ENCODE measurements around the gene ADAMTS16. TPM values are rescaled to one million over a fixed set of nuclear protein-coding genes. Genes with fewer than 3 reads are reported as not detected.

The ADAMTS16 gene
- total RNA-seq, 1 experiment from 2014 or later = 0.11 TPM

GRCh38 chr5:5235685-5236084 is 95.6 kb downstream of the ADAMTS16 start:
- ChIA-PET POLR2A (no interaction called here), CTCF (no interaction called here)
- Mint-ChIP-seq H3K4me3 (ENCODE audit: unreplicated experiment) (no peak overlapping the region), H3K36me3 (ENCODE audit: insufficient read depth, unreplicated experiment) (no peaks in the 10 kb centered on the region), H3K27ac (ENCODE audit: unreplicated experiment) (no peak overlapping the region), H3K9me3 (ENCODE audit: unreplicated experiment) (no peaks in the 10 kb centered on the region), H3K4me1 (ENCODE audit: low read depth, unreplicated experiment) (no peaks in the 10 kb centered on the region), H3K27me3 (ENCODE audit: insufficient read depth, unreplicated experiment) (peaks cover 10% of the 10 kb centered on the region)
- Histone ChIP-seq H3K4me1 (no peaks in the 10 kb centered on the region), H3K9me3 (no peaks in the 10 kb centered on the region), H3K4me3 (ENCODE audit: low read depth, low read length) (no peak overlapping the region), H3K27me3 (replicated peaks; ENCODE audit: control insufficient read depth, insufficient read depth, low read length) (no peaks in the 10 kb centered on the region), H3K36me3 (ENCODE audit: control insufficient read depth, insufficient read depth, low read length) (no peaks in the 10 kb centered on the region)
- TF ChIP-seq, protein P1, sequence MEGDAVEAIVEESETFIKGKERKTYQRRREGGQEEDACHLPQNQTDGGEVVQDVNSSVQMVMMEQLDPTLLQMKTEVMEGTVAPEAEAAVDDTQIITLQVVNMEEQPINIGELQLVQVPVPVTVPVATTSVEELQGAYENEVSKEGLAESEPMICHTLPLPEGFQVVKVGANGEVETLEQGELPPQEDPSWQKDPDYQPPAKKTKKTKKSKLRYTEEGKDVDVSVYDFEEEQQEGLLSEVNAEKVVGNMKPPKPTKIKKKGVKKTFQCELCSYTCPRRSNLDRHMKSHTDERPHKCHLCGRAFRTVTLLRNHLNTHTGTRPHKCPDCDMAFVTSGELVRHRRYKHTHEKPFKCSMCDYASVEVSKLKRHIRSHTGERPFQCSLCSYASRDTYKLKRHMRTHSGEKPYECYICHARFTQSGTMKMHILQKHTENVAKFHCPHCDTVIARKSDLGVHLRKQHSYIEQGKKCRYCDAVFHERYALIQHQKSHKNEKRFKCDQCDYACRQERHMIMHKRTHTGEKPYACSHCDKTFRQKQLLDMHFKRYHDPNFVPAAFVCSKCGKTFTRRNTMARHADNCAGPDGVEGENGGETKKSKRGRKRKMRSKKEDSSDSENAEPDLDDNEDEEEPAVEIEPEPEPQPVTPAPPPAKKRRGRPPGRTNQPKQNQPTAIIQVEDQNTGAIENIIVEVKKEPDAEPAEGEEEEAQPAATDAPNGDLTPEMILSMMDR (IDR thresholded peaks at IDR 0.05; ENCODE audit: insufficient read depth in 1 of 2, low read depth in 1 of 2, low read length in 1 of 2, severe bottlenecking in 1 of 2, unreplicated experiment in 1 of 2) = no peak
- intact Hi-C loops (cut with micrococcal nuclease; ENCODE audit: unreplicated experiment) = no loop called here
- no peak for DNase-seq
- BruUV-seq (replicated peaks) = no TSS peak

DNA sequence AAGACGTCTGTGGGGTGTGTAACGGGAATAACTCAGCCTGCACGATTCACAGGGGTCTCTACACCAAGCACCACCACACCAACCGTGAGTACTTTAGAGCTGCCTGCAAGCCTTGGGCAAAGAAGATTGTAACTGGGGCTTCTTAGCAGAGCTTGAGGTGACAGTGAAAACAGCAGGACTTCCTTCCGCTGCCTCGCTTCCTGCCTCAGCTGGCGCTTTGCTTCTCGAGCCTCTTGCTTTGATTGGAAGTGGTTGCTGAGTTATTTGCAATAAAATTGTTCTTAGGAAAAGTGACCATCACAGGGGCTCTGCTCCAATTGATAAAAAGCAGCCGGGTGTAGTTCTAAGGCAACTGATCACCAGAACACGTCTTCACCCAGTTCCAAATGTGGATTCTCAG is 99.1 kb downstream of the ADAMTS16 start:
- H3K4me1 Mint-ChIP-seq (ENCODE audit: low read depth, unreplicated experiment) = no peaks in the 10 kb centered on the region
- TF ChIP-seq, protein P1 (IDR thresholded peaks at IDR 0.05; ENCODE audit: insufficient read depth in 1 of 2, low read depth in 1 of 2, low read length in 1 of 2, severe bottlenecking in 1 of 2, unreplicated experiment in 1 of 2) = no peak
- DNase-seq = no peak
- no peaks in the 10 kb centered on the region for H3K9me3 ChIP-seq
- no TSS peak for BruUV-seq (replicated peaks)
- POLR2A ChIA-PET = no interaction called here
- H3K4me1 ChIP-seq = no peaks in the 10 kb centered on the region
- no peaks in the 10 kb centered on the region for H3K9me3 Mint-ChIP-seq (ENCODE audit: unreplicated experiment)
- H3K27me3 Mint-ChIP-seq (ENCODE audit: insufficient read depth, unreplicated experiment) = peaks cover 10% of the 10 kb centered on the region
- H3K27me3 ChIP-seq (replicated peaks; ENCODE audit: control insufficient read depth, insufficient read depth, low read length) = no peaks in the 10 kb centered on the region
- H3K36me3 Mint-ChIP-seq (ENCODE audit: insufficient read depth, unreplicated experiment) = no peaks in the 10 kb centered on the region
- H3K4me3 ChIP-seq (ENCODE audit: low read depth, low read length) = no peak overlapping the region
- H3K36me3 ChIP-seq (ENCODE audit: control insufficient read depth, insufficient read depth, low read length) = no peaks in the 10 kb centered on the region
- CTCF ChIA-PET = no interaction called here
- no peak overlapping the region for H3K4me3 Mint-ChIP-seq (ENCODE audit: unreplicated experiment)
- intact Hi-C loops (cut with micrococcal nuclease; ENCODE audit: unreplicated experiment) = no loop called here
- H3K27ac Mint-ChIP-seq (ENCODE audit: unreplicated experiment) = no peak overlapping the region

DNA sequence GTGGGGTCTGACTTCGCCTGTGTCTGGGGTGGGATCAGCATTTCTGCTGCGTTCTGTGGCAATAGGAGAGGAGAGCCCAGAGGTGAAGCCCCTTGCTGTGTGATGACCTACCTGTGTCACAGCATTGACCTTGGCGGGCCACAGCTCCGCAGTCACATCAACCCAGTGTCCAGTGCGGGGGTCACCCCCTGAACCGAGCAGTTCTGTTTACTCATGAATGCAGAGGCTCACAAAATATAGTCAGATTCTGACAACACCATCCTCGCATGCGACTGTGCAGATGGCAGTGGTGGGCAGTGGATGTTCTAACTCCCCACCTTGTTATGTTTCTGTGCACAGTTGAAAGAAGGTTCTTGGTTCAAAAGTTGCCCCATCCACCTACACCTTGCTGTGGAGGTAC is 100.1 kb downstream of the ADAMTS16 start:
- Histone ChIP-seq H3K9me3 (no peaks in the 10 kb centered on the region), H3K4me1 (no peaks in the 10 kb centered on the region), H3K36me3 (ENCODE audit: control insufficient read depth, insufficient read depth, low read length) (no peaks in the 10 kb centered on the region), H3K4me3 (ENCODE audit: low read depth, low read length) (no peak overlapping the region), H3K27me3 (replicated peaks; ENCODE audit: control insufficient read depth, insufficient read depth, low read length) (no peaks in the 10 kb centered on the region)
- no TSS peak for BruUV-seq (replicated peaks)
- TF ChIP-seq, protein P1 (IDR thresholded peaks at IDR 0.05; ENCODE audit: insufficient read depth in 1 of 2, low read depth in 1 of 2, low read length in 1 of 2, severe bottlenecking in 1 of 2, unreplicated experiment in 1 of 2) = no peak
- CTCF ChIA-PET = no interaction called here
- H3K4me1 Mint-ChIP-seq (ENCODE audit: low read depth, unreplicated experiment) = no peaks in the 10 kb centered on the region
- H3K36me3 Mint-ChIP-seq (ENCODE audit: insufficient read depth, unreplicated experiment) = no peaks in the 10 kb centered on the region
- no peak overlapping the region for H3K4me3 Mint-ChIP-seq (ENCODE audit: unreplicated experiment)
- POLR2A ChIA-PET = no interaction called here
- DNase-seq = no peak
- no peak overlapping the region for H3K27ac Mint-ChIP-seq (ENCODE audit: unreplicated experiment)
- H3K27me3 Mint-ChIP-seq (ENCODE audit: insufficient read depth, unreplicated experiment) = peaks cover 14% of the 10 kb centered on the region
- intact Hi-C loops (cut with micrococcal nuclease; ENCODE audit: unreplicated experiment) = no loop called here
- H3K9me3 Mint-ChIP-seq (ENCODE audit: unreplicated experiment) = no peaks in the 10 kb centered on the region

Data from Caco-2 (cell line).